Fibroblast of lung (primary cell): ENCODE data around the gene NR3C1.

Experiments used
- CTCF ChIP-seq, 2 donors: IDR thresholded peaks in 1 of 2; conservative IDR thresholded peaks in 1 of 2; 1 replicate in 1 of 2; 2 replicates in 1 of 2; pipeline ENCODE4 v1.5.1; 2011 to 2012; ENCODE audit warnings: low read length in 2 of 2, control low read depth in 1 of 2, inconsistent platforms in 1 of 2, low read depth in 1 of 2, mild to moderate bottlenecking in 1 of 2
- EZH2 ChIP-seq: IDR thresholded peaks from 2 replicates; pipeline ENCODE4 v1.5.1; 2012; ENCODE audit warnings: low read length, control low read depth, mild to moderate bottlenecking; ENCODE audit errors: missing control alignments

GRCh38 chr5:143428738-143429420 lies 25.4 kb upstream of the NR3C1 start:
- TF ChIP-seq CTCF (conservative IDR thresholded peaks at IDR 0.05 in 1 of 2, IDR thresholded peaks at IDR 0.05 in 1 of 2; ENCODE audit: low read depth in 1 of 2, low read length in 2 of 2) (no peak), EZH2 (no peak)
